BE2C (cell line): ENCODE results near the gene CHCHD3.

ENCODE experiments used
- DNase-seq: peaks from one replicate; pipeline ENCODE4 v3.0.0-alpha.2; 2020
- H3K27me3 ChIP-seq: fragments of 250-450 bp; sonication (Bioruptor Pico); 2 replicates; pipeline ENCODE4 v1.5.1; 2020; ENCODE audit warnings: mild to moderate bottlenecking
- H3K36me3 ChIP-seq: fragments of 250-450 bp; sonication (Bioruptor Pico); 2 replicates; pipeline ENCODE4 v1.5.1; 2020; ENCODE audit warnings: mild to moderate bottlenecking
- H3K4me1 ChIP-seq: fragments of 250-450 bp; sonication (Bioruptor Pico); 2 replicates; pipeline ENCODE4 v1.5.1; 2020
- H3K4me3 ChIP-seq: 2 replicates; pipeline ENCODE4 v1.5.1; 2011; ENCODE audit warnings: low read depth, low read length
- H3K9me3 ChIP-seq: fragments of 250-450 bp; sonication (Bioruptor Pico); 2 replicates; pipeline ENCODE4 v1.5.1; 2020
- TF ChIP-seq, protein P1 (sequence below): IDR thresholded peaks from 2 replicates; pipeline ENCODE4 v1.5.1; 2012; ENCODE audit warnings: mild to moderate bottlenecking, low read depth, low read length

Gene CHCHD3

DNA sequence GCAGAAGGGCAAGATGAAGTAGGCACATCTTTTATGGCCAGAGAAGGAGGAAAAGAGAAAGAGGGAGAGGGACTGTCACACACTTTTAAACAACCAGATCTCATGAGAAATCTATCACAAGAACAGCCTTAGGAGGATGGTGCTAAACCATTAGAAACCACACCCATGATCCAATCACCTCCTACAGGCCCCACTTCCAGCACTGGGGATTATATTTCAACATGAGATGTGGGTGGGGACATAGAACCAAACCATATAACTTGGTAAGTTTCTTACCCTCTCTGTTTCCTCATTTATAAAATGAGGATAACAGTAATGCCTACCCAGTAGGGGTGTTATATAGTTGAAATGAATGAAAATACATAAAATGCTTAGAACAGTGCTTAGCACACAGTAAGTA is 66.0 kb downstream of the CHCHD3 start:
- TF ChIP-seq, protein P1, sequence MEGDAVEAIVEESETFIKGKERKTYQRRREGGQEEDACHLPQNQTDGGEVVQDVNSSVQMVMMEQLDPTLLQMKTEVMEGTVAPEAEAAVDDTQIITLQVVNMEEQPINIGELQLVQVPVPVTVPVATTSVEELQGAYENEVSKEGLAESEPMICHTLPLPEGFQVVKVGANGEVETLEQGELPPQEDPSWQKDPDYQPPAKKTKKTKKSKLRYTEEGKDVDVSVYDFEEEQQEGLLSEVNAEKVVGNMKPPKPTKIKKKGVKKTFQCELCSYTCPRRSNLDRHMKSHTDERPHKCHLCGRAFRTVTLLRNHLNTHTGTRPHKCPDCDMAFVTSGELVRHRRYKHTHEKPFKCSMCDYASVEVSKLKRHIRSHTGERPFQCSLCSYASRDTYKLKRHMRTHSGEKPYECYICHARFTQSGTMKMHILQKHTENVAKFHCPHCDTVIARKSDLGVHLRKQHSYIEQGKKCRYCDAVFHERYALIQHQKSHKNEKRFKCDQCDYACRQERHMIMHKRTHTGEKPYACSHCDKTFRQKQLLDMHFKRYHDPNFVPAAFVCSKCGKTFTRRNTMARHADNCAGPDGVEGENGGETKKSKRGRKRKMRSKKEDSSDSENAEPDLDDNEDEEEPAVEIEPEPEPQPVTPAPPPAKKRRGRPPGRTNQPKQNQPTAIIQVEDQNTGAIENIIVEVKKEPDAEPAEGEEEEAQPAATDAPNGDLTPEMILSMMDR, result no peak
- peaks cover 7% of the 10 kb centered on the region for H3K36me3 ChIP-seq
- no peak for DNase-seq
- no peak overlapping the region for H3K4me3 ChIP-seq
- H3K4me1 ChIP-seq, result no peaks in the 10 kb centered on the region
- no peaks in the 10 kb centered on the region for H3K27me3 ChIP-seq
- no peaks in the 10 kb centered on the region for H3K9me3 ChIP-seq

DNA sequence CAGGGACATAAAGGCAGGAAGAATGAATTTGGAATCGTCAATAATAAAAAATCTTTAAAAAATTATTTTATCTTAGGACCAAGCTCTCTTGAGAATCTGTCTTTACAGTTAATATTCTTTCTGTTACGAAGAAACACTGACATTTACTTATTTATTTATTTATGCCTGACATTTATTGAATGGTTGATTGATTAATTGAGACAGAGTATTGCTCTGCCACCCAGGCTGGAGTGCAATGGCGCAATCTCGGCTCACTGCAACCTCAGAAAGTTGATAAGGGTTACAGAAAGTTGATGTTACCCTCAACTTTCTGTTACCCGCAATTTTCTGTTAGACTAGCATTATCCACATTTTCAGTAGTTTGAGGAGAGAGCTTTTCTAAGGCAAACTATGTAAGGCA is 70.1 kb downstream of the CHCHD3 start:
- Histone ChIP-seq H3K4me1 (peaks cover 11% of the 10 kb centered on the region; the same call in 1 of the 2 replicates), H3K27me3 (no peaks in the 10 kb centered on the region), H3K4me3 (no peak overlapping the region), H3K36me3 (peaks cover 6% of the 10 kb centered on the region), H3K9me3 (no peaks in the 10 kb centered on the region)
- DNase-seq, result no peak
- TF ChIP-seq, protein P1, result no peak

DNA sequence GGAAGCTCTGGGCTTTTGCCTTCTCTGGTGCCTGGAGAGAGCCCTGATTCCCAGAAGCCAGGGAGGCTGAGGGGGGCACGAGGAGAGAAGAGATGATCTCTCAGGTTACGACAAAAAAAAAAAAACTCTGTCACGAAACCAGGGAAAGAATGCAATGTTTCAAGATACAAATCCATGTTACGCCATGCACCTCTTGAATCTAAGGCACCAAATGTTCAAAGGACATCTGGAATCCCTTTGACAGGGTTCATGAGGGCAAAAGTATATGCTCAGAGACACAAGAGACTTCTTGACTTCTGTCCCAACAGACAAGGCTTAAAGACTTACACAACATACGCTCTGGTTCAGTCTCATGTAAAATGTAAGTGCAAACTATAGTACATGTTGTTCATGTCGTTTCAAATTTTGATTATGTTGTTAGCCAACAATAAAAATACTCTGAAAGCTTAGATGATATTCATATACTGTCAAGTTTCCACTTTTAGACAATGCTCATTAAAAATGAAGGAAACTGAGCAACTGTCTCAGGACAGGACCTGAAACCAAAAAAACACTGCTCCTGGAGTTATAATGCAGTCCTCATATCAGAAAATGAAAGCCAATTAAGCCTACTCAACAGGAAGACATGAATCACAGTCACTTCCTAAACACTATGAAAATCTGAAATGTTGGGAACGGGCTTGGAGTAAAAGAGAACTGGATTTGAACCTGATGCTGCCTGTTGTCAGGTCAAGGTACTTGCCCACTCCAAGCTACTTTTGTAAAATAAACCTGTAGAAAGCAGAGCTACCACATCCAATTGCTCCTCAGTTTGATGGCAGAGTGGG is 72.3 kb downstream of the CHCHD3 start:
- Histone ChIP-seq H3K4me3 (no peak overlapping the region), H3K27me3 (no peaks in the 10 kb centered on the region), H3K9me3 (no peaks in the 10 kb centered on the region), H3K36me3 (peaks cover 9% of the 10 kb centered on the region), H3K4me1 (peaks cover 11% of the 10 kb centered on the region; the same call in 1 of the 2 replicates)
- no peak for DNase-seq
- TF ChIP-seq, protein P1, result no peak

DNA sequence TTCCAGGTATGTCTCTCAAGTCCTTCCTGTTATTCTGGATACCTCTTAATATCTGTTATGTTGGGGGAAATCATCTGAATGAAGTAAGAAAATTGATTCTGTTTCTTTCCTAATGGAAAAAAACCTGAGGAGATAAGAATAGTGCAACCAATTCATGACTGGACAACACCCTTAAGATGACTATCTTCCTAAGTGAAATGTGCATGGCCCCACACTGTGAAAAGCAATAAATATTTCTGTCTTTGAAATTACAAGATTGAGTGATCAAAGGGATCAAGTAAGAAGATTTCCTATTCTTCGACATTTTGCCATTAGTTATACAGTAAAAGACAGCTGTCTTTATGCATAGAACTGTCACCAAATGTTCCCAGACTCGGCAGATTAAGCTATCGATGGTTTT is 73.9 kb downstream of the CHCHD3 start:
- H3K9me3 ChIP-seq, result no peaks in the 10 kb centered on the region
- H3K27me3 ChIP-seq, result no peaks in the 10 kb centered on the region
- no peak for DNase-seq
- TF ChIP-seq, protein P1, result no peak
- no peak overlapping the region for H3K4me3 ChIP-seq
- H3K36me3 ChIP-seq, result peaks cover 13% of the 10 kb centered on the region
- H3K4me1 ChIP-seq, result peaks cover 20% of the 10 kb centered on the region

DNA sequence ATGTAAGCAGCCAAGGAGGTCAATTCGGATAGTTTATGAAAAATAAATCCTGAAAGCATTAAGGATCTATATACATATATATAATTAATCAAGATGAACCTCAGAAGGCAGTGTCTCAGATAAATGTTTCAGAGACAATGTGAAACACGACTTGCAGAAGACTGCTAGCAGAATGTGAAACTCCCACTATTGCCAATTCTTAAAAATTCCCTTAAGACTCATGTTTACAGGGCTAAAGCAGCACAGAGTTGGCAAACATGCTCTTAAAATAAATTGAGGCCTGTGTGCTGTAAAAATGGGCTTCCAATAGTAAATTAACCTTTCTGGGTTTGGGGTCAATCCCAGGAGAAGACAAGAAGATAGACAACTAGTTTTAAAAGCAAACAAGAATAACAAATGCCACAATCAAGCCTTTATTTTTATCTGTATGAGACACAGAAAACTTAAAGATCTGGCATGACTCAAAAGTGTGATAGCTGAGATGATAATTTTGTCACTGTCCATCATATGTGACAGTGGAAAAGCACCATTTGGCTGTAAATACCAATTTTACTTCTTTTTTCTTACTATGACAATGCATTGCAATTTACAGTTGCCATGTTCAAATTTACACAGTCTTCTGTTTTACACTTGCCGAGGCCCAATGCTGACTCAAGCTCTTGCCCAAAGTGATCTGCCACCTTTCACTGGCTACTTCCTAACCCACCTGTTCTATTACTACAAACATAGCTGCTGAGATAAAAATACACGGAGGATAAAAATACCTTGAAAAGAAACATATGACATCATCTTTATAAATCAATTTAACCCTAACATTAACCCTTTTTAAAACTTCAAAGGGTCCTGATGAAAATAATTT is 78.6 kb downstream of the CHCHD3 start:
- TF ChIP-seq, protein P1, result no peak
- H3K4me3 ChIP-seq, result no peak overlapping the region

DNA sequence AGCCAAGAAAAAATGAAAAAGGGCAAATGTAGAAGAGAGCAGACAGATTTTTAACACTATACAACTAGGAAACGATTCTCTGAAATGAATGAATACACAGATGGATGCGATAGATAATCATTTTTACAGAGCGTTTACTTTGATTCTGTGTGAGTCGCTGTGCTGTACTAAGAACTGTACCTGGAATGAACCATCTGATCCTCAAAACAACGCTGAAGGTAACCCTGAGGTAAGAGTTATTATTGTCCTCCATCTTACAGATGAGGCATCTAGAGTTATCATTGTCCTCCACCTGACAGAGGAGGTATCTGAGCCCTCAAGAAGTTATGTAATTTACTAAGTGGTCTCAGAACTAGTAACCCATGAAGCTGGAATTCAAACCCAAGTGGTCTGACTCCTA is 80.2 kb downstream of the CHCHD3 start:
- TF ChIP-seq, protein P1, result no peak
- DNase-seq, result no peak
- Histone ChIP-seq H3K27me3 (no peaks in the 10 kb centered on the region), H3K4me3 (no peak overlapping the region), H3K4me1 (peaks cover 26% of the 10 kb centered on the region), H3K9me3 (no peaks in the 10 kb centered on the region), H3K36me3 (peaks cover 6% of the 10 kb centered on the region)

More for the DNA sequence above, 78.6 kb downstream of the CHCHD3 start:
- Histone ChIP-seq H3K27me3 (no peaks in the 10 kb centered on the region), H3K9me3 (no peaks in the 10 kb centered on the region), H3K4me1 (peaks cover 26% of the 10 kb centered on the region), H3K36me3 (peaks cover 13% of the 10 kb centered on the region)
- DNase-seq, result no peak
